ENCODE measurements around the gene TRPM1.
"Not testable (repeated sequence)": the region's sequence is repeated elsewhere in the genome, so short reads cannot be mapped to it uniquely, and the experiment has no call there.

Gene TRPM1

GRCh38 chr15:31125061-31125460 lies 23.5 kb upstream of the TRPM1 start:
- DNase-seq (ENCODE audit: low read depth, low spot score) = no peak

- no peak for DNase-seq (ENCODE audit: low read depth, low spot score)
These were observed 15.0 kb upstream of the TRPM1 start for GRCh38 chr15:31116423-31117030.

GRCh38 chr15:31111091-31111647 lies 9.6 kb upstream of the TRPM1 start:
- DNase-seq (ENCODE audit: low read depth, low spot score) = no peak

- no peak for DNase-seq (ENCODE audit: low read depth, low spot score)
These were observed 7.3 kb upstream of the TRPM1 start for GRCh38 chr15:31108836-31109235.

- DNase-seq (ENCODE audit: low read depth, low spot score) = no peak
These were observed 5.2 kb upstream of the TRPM1 start for GRCh38 chr15:31106495-31107300.

- DNase-seq (ENCODE audit: low read depth, low spot score) = no peak
These were observed 2.5 kb upstream of the TRPM1 start for GRCh38 chr15:31104003-31104402.

GRCh38 chr15:31102374-31103342 lies 1.1 kb upstream of the TRPM1 start:
- DNase-seq (ENCODE audit: low read depth, low spot score) = no peak

- DNase-seq (ENCODE audit: low read depth, low spot score) = peak; percentile 34
These were observed 455 bp upstream of the TRPM1 start for GRCh38 chr15:31102039-31102321.

GRCh38 chr15:31100738-31101137 lies 787 bp downstream of the TRPM1 start:
- DNase-seq (ENCODE audit: low read depth, low spot score) = no peak

GRCh38 chr15:31098953-31099740 lies 2.4 kb downstream of the TRPM1 start:
- no peak for DNase-seq (ENCODE audit: low read depth, low spot score)

GRCh38 chr15:31098491-31098917 lies 3.0 kb downstream of the TRPM1 start:
- DNase-seq (ENCODE audit: low read depth, low spot score) = no peak

GRCh38 chr15:31096563-31096962 lies 5.0 kb downstream of the TRPM1 start:
- DNase-seq (ENCODE audit: low read depth, low spot score) = no peak

- DNase-seq (ENCODE audit: low read depth, low spot score) = no peak
These were observed 10.0 kb downstream of the TRPM1 start for GRCh38 chr15:31091481-31091880.

- DNase-seq (ENCODE audit: low read depth, low spot score) = no peak
These were observed 10.8 kb downstream of the TRPM1 start for GRCh38 chr15:31090766-31091165.

- DNase-seq (ENCODE audit: low read depth, low spot score) = no peak
These were observed 12.0 kb downstream of the TRPM1 start for GRCh38 chr15:31089368-31090047.

- no peak for DNase-seq (ENCODE audit: low read depth, low spot score)
These were observed 12.7 kb downstream of the TRPM1 start for GRCh38 chr15:31088672-31089367.

GRCh38 chr15:31088041-31088440 lies 13.5 kb downstream of the TRPM1 start:
- not testable (repeated sequence) for DNase-seq (ENCODE audit: low read depth, low spot score)

- DNase-seq (ENCODE audit: low read depth, low spot score) = no peak
These were observed 15.2 kb downstream of the TRPM1 start for GRCh38 chr15:31086344-31086743.

- DNase-seq (ENCODE audit: low read depth, low spot score) = no peak
These were observed 16.2 kb downstream of the TRPM1 start for GRCh38 chr15:31085359-31085758.

- no peak for DNase-seq (ENCODE audit: low read depth, low spot score)
These were observed 17.3 kb downstream of the TRPM1 start for GRCh38 chr15:31084176-31084575.

Measured in ELF-1 (cell line).